GM03348 (cell line): ENCODE results near the gene HIRA.

ENCODE experiments used
- DNase-seq: peaks from one replicate; pipeline ENCODE4 v3.0.0; 2012; ENCODE audit warnings: low spot score

HIRA gene

DNA sequence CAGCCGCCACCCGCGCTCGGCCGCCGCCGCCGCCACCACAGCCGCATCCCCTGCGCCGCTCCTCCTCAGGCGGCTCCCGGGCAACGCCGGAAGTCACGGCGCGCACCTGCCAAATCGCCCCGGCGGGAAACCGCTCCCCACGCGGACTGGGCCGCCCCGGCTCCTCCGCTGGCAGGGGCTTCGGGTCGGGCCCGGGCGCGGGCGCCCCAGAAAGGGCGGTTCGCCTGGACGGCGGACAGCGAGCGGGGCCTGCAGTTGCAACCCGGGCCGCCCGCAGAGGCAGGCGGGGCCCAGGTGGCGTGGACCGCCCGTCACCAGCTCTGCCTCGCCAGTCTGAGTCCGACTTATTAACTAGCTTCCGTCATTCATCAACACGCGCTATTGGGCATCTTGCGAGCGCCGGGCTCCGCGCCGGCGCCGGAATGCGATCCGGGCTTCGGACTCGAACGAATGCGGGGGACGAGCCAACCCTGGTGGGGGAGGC is at the start of gene HIRA:
Gene HIRA (minus strand): TSS at position 85 of the 484 bp plus-strand sequence. CDS start 257 bp downstream, outside the sequence.
- peak; percentile 89 for DNase-seq

DNA sequence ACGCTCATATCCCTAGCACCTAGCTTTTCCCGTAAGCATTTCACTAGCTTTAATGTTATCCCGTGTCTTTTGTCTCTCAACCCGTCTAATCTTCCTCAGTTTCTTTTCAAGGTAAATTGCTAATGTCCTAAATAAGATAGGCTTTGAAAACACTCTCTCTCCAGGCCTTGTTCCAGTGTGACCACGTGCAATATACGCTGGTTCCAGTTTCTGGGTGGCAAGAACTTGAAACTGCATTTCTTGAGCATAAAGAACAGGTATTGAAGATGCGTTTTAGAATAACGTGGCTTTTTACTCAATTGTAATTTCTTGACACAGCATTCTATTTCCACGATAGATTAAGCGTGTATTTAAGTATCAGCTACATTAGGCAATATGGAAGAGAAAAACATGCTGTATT is 49.3 kb upstream of the HIRA start:
- no peak for DNase-seq

- no peak for DNase-seq
These were observed 48.6 kb upstream of the HIRA start for GRCh38 chr22:19480173-19480568.

GRCh38 chr22:19479355-19480172 is 48.0 kb upstream of the HIRA start, which contains the start of gene CDC45:
CDC45 (plus strand) TSS chr22:19479920; CDS start chr22:19479969, 49 bp downstream.
- DNase-seq = peak; percentile 99

DNA sequence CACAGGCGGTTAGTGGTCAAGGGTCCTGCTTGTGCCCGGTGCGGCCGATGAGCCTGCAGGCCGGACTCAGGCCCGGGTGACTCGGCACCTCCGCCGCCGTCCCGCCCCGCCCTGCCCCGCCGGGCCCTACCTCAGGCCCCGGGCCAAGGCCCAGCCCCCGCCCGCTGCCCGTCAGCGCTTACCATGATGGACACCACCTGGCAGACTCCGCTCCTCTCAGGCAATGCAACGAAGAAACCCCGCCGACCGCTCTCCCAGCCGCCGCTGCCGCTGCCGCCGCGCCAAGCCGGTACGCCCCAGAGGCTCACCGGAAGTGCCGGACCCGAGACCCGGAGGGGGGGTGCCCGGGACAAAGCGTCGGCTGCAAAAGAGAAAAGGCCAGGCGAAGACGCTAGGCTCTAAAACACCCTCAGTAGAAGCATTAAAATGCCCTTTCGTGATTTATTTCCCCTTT is 47.4 kb upstream of the HIRA start, which contains the start of gene UFD1:
Gene UFD1 (minus strand): TSS at position 293 of the 454 bp plus-strand sequence. CDS start 108 bp downstream, at position 185.
- peak; percentile 91 for DNase-seq

DNA sequence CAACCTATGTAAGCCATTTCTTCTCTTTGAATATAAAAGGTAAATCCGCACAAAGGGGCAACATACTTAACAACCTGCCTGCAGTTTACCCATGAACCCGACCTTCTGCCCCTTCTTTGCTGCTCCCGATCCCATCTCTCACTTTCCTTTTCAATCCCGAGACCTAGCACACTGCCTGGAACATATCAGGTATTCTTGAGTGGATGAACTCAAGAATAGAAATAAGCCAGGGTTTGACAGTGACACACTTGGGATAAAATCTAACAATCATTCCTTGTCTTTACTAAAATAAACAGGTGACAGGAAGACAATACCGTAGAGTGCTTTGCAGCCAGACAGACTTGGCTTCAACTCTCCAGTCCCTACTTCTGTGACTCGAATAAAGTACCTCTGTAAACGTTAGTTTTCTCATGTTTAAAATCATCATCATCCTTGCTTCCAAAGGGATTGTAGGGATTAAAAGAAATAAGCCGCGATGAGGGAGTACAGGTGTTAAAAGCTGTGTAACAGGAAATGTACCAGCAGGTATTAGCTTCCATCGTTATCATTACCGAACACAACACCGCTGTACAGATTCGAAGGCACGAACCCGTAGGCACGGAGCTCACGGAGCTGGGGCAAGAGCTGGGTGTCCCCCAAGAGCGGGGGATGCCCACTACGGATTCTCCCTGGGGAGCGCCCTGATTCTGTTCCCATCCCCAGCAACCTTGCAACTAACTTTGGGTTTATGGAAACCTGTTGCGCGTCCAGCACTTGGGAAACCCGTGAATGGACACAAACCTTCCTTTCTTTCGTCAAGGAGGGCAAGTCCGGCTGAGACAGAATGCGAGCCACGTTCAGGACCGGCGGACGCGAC is 46.7 kb upstream of the HIRA start:
- no peak for DNase-seq

- DNase-seq = no peak
These were observed 46.0 kb upstream of the HIRA start for GRCh38 chr22:19477321-19478044.

DNA sequence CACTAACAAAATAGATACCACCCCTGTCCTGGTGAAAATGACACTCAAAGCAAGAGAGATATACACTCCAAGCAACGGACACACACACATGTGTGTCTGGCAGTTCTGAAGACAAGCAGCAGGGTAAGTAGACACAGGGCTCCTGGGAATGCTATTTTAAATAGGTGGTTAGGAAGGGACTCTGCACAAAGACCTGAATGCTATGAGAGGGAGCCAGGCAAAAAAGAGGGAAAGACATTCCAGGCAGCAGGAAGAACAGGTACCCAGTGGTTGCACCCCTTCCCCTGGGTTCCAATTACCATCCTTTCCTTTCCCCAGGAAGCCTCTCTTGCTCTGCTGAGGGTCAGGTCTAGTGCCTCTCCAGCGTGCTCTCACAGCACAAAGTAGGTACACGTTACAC is 44.5 kb upstream of the HIRA start:
- no peak for DNase-seq

DNA sequence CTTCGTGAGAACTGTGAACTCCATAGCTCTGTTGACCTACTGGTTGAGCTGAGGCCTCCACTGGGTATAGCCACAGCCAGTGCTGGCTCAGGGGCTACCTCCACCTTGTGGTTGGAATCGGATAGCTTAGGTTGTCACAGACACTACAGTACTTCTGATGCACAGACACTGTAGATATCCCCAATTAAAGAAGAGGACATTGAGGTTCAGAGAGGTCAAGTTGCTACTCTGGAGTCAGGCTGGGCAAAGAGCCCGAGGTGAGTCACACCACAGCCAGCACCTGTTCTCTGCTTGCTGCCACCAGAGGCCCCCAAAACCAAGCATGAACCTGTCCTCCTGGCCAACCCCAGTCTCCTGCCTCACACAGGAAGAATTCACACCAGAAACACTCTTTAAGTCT is 42.0 kb upstream of the HIRA start:
- DNase-seq = no peak

DNA sequence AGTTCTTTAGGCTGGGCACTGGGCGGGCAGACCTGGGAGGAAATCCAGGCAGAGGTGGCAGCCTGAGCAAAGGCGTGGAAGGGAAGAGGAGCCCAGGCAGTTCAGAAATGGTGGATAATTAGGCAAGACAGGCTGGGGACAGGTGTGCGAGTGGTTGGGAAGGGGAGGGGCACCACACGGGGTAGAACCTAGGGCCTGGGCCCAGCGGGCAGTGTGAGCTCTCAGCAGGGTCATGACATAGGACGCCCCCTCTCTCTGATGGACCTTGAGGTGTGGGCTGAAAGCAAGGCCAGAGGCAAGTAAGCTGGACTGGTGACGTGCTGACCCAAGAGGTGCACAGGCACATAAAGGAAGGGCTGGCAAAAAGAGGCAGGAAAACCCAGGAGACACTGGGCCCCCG is 40.7 kb upstream of the HIRA start:
- no peak for DNase-seq

DNA sequence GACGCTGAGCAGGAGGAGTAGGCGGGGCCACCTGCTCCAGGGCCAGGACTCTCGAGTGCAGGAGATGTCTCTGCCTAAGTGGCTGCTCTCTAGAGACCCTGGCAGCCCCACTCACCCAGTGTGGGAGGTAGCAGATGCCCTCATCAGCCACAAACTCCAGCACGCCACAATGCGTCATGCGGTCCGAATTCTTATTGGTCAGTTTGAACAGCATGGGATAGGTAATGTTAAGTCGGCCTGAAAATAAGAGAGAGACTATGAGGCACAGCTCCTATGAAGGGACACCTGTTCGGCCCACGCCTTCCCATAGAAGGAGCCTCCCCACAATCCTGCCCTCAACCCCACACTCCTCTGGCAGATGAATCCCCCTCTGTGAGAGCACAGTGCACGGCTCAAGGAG is 40.0 kb upstream of the HIRA start:
- no peak for DNase-seq

- no peak for DNase-seq
These were observed 38.5 kb upstream of the HIRA start for GRCh38 chr22:19470010-19470409.

- no peak for DNase-seq
These were observed 37.9 kb upstream of the HIRA start for GRCh38 chr22:19469421-19469820.

GRCh38 chr22:19467912-19468311 is 36.4 kb upstream of the HIRA start:
- no peak for DNase-seq

DNA sequence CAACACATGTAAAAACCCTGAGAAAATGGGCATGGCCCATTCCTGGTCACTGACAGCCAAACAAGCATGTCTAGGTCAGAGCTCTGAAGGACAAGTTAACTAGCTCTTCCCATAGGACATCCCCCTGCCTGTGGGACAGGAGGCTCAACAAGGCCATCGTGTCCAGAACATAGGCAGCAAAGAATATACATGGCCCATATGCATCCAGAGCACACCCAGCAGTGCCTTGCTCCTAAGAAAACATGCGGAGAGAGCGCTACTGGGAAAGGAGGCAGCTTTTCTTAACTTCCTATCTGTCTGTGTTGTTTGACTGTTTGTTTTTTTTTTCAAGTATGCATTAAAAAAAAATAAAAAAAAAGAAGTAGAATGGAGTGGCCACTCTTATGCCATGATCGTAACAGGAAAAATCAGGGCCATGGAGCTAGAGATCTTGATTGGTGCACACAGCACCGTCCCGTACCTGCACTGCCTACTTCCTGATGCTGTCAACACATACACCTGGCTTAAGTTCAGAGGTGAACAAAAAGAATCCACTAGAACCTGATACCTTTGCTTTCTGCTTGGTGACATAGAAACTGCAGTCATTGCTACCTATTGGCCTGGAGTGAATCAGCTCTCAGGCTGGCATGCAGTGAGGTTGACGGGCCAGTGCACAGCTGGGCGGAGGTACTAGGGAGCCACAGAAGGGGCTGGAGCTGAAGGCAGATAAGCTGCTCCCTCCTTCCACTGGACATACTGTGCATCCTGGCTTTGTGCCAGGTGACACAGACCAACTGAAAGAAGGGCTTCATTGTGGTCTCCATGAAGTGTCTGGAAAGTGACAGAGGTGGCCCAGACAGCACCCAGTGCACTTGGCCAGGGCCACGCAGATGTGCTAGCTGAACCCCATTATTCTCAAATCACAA is 35.6 kb upstream of the HIRA start:
- no peak for DNase-seq

DNA sequence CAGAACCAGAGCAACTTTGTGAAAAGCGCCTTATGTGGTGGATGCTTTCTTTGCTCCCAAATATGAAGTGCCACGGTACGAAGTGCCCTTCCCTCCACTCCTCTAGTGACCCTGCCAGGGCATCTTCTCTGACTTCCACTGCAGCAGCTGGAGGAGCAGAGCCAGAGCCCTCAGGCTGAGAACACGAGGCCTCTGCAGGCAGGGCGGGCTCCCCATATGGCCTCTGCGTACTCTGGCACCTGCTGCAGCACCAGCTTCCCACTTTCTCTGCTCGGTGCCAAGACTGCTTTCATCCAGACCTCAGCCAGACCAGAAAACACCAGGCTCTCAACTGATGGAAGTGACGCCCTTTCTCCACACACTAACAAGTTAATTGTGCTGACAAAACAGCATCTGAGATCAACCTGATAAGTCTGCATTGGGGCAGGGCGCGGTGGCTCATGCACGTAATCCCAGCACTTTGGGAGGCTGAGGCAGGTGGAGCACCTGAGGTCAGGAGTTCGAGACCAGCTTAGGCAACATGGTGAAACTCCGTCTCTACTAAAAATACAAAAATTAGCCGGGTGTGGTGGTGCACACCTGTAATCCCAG is 34.7 kb upstream of the HIRA start:
- DNase-seq = no peak

- no peak for DNase-seq
These were observed 33.4 kb upstream of the HIRA start for GRCh38 chr22:19464975-19465374.

- DNase-seq = no peak
These were observed 33.0 kb upstream of the HIRA start for GRCh38 chr22:19464546-19464945.

DNA sequence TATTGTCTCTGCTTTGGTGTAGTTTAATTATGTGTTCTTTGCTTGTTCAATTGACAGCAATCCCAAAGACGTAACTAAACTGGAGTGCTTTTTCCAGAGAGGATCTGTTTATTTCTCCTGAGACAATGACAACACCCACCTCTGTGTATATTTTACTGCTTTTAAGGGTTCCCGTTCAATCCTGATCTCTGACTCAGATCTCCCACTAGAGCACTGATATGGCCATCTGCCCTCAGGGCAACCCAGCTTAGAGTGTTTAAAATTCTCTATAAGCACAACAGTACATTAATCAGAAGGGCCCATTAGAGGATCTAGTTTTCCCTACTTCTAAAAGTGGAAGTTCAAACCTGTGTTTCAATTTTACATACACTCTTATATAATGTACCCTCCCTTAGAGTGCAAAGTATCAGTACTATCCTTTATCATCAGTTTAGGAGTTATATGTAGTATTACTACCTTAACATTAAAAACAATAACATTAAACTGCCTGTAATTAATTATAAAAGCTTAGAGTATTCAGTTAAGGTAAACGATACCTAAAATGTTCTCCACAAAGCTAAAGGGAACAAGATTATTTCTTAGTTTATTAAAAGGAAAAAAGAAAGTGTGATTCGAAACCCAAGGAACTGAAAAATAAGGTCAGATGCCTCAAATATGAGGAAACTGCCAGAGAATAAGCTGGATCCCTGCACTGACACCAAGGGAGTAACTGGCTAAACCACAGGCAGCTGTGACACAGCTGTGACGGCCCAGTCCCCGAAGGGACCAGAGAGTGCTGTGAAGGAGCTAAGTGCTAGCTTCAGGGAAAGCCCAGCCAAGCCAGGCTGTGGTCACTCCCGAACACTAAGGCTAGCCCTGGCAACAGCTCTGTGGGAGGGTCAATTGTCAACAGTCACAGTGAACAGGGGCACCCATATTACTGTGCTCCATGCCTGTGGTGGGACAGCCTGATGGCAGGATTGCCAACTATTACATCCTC is 32.2 kb upstream of the HIRA start:
- peak; percentile 32 for DNase-seq
